NB4 (cell line): Measurements from ENCODE around the gene KSR1.

Experiments used
- DNase-seq: peaks from one replicate; pipeline ENCODE4 v3.0.0; 2010; ENCODE audit warnings: low read depth
- H3K4me3 ChIP-seq: one replicate; pipeline ENCODE4 v1.5.1; 2011; ENCODE audit warnings: mild to moderate bottlenecking, low read depth, low read length, moderate library complexity
- MAX ChIP-seq: IDR thresholded peaks from 2 replicates; pipeline ENCODE4 v1.6.1; 2011; ENCODE audit warnings: low read depth, low read length
- MYC ChIP-seq: IDR thresholded peaks from 2 replicates; pipeline ENCODE4 v1.6.1; 2011; ENCODE audit warnings: low read depth, low read length
- POLR2A ChIP-seq: IDR thresholded peaks from 2 replicates; pipeline ENCODE4 v1.6.1; 2011; ENCODE audit warnings: mild to moderate bottlenecking; ENCODE audit not compliant: insufficient read length; ENCODE audit errors: extremely low read depth
- TF ChIP-seq, protein P1 (sequence below): IDR thresholded peaks from one replicate; pipeline ENCODE4 v1.5.1; 2012; ENCODE audit warnings: low read depth, low read length

The KSR1 gene

GRCh38 chr17:27451906-27452305 lies 4.3 kb upstream of the KSR1 start:
- no peak for DNase-seq
- H3K4me3 ChIP-seq, result no peak overlapping the region
- TF ChIP-seq POLR2A (no peak), MYC (no peak), MAX (no peak)
- TF ChIP-seq, protein P1, sequence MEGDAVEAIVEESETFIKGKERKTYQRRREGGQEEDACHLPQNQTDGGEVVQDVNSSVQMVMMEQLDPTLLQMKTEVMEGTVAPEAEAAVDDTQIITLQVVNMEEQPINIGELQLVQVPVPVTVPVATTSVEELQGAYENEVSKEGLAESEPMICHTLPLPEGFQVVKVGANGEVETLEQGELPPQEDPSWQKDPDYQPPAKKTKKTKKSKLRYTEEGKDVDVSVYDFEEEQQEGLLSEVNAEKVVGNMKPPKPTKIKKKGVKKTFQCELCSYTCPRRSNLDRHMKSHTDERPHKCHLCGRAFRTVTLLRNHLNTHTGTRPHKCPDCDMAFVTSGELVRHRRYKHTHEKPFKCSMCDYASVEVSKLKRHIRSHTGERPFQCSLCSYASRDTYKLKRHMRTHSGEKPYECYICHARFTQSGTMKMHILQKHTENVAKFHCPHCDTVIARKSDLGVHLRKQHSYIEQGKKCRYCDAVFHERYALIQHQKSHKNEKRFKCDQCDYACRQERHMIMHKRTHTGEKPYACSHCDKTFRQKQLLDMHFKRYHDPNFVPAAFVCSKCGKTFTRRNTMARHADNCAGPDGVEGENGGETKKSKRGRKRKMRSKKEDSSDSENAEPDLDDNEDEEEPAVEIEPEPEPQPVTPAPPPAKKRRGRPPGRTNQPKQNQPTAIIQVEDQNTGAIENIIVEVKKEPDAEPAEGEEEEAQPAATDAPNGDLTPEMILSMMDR, result no peak

DNA sequence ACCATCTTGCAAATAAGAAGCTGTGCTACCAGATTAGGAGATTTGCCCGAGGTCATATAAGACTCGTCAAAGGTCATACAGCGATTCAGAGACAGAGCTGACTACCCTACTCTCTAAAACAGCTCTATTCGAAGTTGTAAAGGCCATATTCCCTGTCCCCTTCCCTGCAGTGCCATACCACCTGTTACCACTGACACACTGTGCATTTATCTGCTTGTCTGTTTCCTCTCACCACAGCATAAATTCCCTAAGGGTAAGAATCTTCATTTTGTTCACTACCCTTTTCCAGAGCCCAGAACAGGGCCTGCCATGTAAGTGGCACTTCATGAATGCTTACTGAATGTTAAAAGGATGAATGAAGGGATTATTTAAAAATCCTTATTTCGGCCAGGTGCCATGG lies 3.4 kb upstream of the KSR1 start:
- H3K4me3 ChIP-seq, result no peak overlapping the region
- no peak for TF ChIP-seq MAX
- TF ChIP-seq POLR2A, result no peak
- TF ChIP-seq, protein P1, result no peak
- no peak for DNase-seq

- DNase-seq, result no peak
- no peak for TF ChIP-seq MAX
- TF ChIP-seq, protein P1, result no peak
- TF ChIP-seq MYC, result no peak
- TF ChIP-seq POLR2A, result no peak
- no peak overlapping the region for H3K4me3 ChIP-seq
Measured at GRCh38 chr17:27453471-27453870, 2.8 kb upstream of the KSR1 start.

DNA sequence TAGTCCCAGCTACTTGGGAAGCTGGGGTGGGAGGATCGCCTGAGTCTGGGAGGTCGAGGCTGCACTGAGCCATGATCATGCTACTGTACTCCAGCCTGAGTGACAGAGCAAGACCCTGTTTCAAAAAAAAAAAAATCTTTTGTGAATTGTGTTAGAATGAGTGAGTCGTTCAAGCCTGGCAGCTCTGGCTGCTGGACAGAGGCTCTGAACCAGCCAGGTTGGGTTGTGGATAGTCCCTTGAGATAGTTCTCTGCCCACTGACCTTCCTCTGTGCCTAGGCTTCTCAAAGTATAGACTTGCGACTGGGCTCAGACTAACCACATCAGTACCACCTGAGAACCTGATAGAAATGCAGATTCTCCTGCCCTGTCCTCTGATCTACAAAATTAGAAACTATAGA lies 2.2 kb upstream of the KSR1 start:
- no peak for TF ChIP-seq MYC
- no peak for DNase-seq
- H3K4me3 ChIP-seq, result no peak overlapping the region

DNA sequence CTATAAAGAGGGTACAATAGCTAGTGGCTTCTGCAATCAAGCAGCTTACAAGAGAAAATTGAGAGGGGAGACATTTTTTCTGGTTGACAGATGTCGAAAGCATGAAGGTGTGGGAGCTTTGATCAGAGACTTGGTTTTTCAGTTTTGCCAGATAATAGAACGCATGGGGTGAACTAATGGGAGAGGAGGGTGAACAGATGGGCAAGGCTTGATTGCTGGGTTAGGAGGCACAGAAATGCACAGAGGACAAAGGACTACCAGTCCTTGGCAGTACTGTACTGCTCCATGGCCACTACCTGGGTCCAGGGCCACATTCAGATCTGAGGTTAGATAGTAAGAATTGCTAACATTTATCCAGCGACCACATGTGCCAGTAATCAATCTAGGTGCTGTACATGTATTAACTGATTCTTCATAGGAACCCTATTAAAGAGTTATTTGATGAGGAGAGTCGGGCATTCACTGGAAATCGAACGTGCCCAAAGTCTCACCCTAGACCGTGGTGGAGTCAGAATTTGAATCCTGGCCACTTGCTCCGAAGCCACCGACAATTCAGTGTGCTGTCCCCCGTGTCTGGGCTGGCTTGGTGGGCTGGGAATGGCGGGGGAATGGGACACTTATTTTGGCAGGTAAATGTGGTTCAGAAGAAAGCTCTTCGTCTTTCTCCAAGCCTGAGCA lies 873 bp upstream of the KSR1 start:
- TF ChIP-seq POLR2A (no peak), MAX (no peak), MYC (no peak)
- TF ChIP-seq, protein P1, result no peak
- H3K4me3 ChIP-seq, result peak overlapping the region; percentile 47
- DNase-seq, result no peak

GRCh38 chr17:27456681-27457359 lies 572 bp downstream of the KSR1 start:
- no peak for DNase-seq
- TF ChIP-seq POLR2A (no peak), MYC (no peak), MAX (no peak)
- TF ChIP-seq, protein P1, result no peak
- H3K4me3 ChIP-seq, result peak overlapping the region; percentile 59
